Measurements from ENCODE around the gene S1PR2.
"Not testable (repeated sequence)": the region's sequence is repeated elsewhere in the genome, so short reads cannot be mapped to it uniquely, and the experiment has no call there.

The S1PR2 gene

DNA sequence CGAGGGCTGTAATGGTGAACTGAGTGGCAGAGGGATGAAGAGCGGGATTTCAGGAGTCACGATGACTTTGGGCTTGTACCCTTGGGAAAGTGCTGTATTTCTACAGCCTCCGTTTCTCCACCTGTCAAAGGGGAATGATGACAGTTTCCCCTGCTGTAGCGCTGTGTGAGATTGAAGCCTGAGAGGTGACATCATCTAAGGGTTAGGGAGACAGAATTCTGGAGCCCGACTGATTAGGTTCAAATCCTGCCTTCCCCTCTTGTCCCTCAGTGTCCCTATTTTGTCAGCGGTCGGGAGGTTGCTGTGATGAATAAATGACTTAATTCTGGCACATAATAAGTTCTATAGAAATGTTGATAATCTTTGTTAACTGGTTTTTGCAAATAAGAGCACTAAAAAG lies 21.6 kb upstream of the S1PR2 start:
- no peak for DNase-seq

DNA sequence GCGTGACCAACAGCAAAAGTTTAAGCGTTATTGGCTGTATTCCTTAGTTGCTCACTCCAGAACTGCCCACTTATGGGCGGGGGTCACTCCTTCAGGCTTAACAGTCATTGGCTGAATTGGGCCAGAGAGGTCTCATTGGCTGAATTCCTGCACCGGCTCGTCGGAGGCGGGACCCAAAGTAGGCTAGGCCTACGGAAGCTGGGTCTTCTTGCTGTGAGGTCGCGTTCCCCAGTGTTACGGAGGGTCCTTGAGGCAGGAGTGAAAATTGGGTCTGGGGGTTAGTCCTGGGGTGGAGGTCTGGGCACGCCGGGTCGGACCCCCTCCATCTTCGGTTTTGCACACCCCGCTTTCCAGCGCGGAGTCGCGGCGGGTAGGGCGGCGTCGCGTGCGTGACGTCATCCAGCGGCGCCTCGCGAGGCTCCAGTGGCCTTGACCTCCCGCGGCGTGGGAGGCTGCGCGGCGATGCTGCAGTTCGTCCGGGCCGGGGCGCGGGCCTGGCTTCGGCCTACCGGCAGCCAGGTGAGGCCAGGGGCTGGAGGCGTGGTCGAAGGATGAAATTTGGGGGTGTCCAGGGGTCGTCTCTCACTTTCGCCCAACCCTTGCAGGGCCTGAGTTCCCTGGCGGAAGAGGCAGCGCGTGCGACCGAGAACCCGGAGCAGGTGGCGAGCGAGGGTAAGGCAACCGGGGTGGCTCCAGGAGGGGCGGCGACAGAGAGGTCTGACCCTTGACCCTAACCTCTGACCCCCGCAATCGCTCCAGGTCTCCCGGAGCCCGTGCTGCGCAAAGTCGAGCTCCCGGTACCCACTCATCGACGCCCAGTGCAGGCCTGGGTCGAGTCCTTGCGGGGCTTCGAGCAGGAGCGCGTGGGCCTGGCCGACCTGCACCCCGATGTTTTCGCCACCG lies 20.9 kb upstream of the S1PR2 start, which contains the start of gene MRPL4:
TSS of gene MRPL4 (plus strand) at position 423 of the 903 bp plus-strand sequence. CDS start at position 463, 40 bp downstream.
- peak; percentile 98 for DNase-seq

DNA sequence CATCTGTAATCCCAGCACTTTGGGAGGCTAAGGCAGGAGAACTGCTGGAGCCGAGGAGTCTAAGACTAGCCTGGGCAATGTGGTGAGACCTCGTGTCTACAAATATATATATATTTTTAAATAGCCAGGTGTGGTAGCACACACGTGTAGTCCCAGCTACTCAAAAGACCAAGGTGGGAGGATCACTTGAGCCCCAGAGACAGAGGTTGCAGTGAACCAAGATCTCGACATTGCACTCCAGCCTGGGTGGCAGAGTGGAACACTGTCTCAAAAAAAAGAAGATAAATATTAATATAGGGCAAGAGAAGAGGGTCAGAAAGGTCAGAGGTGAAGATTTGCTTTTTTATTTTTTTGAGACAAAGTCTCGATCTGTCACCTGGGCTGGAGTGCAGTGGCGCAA lies 15.4 kb upstream of the S1PR2 start:
- DNase-seq = no peak

DNA sequence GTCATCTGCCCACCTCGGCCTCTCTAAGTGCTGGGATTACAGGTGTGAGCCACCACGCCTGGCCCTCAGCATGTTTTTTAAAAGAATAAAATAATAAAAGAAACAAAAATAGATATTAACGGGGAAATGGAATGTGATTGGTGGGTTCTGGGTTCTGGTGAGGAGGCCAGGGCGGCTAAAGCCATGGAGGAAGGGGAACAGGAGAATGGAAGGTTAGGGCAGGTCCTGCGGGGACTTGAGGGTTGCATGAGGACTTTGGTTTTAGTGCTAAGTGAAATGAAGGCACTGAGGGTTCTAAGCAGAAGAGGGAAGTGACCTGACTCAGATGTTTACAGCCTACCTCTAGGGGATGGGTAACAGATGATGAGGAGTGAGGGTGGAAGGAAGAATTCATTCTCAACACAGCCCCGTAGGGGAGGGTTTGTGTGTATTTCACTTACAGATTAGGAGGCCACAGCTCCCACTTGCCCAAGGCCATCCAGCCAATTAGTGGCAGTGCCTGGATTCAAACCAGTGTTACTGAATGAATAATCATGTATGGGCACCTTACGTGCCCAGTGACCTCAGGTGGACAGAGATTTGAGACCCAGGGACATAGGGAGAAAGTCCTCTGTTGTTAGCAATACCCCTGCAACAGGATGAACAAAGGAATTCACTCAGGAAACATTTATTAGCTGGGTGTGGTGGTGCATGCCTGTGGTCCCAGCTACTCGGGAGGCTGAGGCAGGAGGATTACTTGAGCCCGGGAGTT lies 14.2 kb upstream of the S1PR2 start:
- DNase-seq = no peak

DNA sequence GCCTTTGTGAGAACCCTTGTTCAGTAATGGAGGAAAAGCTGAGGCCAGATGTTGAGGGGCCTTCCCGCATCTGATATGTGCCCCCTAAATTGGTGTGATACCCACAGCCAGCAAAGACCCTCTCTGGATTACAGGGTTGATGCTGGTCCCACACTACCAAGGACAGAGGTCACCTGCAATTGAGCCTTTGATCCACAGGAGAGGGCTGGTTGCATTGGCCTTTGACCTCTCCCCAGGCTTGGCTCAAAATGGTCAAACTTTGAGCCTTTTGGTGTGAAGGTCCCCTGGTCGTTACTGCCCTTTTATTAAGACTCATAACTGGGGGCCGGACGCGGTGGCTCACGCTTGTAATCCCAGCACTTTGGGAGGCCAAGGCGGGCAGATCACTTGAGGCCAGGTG lies 12.5 kb upstream of the S1PR2 start:
- no peak for DNase-seq

DNA sequence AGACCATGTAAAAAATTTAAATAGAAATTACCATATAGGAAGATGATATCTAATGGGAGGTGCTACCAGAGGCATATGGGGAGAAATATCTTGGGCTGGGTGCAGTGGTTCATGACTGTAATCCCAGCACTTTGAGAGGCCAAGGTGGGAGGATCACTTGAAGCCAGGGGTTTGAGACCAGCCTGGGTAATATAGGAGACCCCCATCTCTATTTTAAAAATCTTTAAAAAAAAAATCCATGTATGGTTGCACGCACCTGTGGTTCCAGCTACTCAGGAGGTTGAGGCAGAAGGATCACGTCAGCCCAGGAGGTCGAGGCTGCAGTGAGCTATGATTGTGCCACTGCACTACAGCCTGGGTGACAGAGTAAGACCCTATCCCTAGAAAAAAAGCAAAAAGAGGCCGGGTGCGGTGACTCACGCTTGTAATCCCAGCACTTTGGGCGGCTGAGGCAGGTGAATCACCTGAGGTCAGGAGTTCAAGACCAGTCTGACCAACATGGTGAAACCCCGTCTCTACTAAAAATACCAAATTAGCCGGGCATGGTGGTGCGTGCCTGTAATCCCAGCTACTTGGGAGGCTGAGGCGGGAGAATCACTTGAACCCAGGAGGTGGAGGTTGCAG lies 10.8 kb upstream of the S1PR2 start:
- not testable (repeated sequence) for DNase-seq

DNA sequence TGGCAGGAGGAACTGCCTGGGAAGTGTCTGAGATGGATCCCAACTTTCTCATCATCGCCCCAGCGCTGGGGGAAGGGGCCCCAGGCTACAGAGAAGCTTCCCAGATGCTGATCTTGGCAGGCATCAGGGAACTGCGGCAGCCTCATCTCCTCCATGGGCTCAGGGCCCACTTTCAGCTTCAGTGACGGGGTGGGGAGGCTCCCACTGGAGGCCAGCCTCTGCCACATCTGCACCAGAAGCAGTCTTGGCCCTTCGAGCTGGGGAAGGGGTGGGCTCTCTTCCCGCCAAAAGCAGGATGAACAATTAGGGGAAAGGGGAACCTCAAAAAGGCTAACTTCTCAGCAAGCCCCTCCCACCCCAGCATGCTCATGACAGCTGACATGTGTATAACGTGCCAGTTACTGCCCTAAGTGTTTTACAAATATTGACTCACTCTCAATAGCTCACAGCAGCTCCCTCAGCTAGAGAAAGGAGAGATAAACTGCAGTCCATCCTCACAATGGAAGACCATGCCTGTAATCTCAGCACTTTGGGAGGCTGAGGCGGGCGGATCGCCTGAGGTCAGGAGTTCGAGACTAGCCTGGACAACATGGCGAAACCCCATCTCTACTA lies 7.1 kb upstream of the S1PR2 start:
- no peak for DNase-seq

DNA sequence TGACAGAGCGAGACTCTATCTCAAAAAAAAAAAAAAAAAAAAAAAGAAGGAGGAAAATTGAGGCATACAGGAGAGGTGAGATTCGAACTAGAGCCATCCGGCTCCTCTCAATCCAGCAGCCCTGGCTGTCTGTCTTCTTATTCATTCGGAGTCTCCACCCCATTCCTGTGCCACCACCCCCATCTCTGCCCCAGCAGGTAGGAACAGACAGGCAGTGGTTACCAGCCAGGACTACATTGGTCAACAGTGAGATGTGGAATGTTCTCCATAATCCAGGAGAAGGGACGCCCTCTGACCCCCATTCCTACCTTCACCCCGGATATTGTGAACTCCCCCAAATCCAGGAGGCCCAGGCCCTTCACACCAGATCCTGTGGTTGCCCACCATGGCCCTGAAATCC lies 6.6 kb upstream of the S1PR2 start:
- no peak for DNase-seq

DNA sequence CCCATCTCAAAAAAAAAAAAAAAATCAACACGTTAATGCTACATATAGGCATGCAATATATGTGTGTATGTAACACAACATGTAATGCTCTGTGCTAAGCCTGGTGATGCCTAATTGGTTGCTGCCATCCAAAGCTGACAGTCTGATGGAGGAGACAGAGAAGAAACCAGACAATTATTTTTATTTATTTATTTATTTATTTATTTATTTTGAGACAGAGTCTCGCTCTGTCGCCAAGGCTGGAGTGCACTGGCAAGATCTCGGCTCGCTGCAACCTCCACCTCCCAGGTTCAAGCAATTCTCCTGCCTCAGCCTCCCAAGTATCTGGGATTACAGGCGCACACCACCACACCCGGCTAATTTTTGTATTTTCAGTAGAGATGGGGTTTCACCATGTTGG lies 4.3 kb upstream of the S1PR2 start:
- not testable (repeated sequence) for DNase-seq

DNA sequence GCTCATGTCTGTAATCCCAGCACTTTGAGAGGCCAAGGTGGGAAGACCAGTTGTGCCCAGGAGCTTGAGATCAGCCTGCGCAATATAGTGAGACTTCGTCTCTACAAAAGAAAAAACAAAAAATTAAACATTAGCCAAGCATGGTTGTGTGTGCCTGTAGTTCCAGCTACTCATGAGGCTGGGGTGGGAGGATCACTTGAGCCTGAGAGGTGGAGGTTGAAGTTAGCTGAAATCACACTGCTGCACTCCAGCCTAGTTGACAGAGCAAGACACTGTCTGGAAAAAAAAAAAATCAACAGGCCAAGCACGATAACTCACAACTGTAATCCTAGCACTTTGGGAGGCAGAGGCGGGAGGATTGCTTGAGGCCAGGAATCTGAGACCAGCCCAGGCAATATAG lies 3.9 kb upstream of the S1PR2 start:
- no peak for DNase-seq

DNA sequence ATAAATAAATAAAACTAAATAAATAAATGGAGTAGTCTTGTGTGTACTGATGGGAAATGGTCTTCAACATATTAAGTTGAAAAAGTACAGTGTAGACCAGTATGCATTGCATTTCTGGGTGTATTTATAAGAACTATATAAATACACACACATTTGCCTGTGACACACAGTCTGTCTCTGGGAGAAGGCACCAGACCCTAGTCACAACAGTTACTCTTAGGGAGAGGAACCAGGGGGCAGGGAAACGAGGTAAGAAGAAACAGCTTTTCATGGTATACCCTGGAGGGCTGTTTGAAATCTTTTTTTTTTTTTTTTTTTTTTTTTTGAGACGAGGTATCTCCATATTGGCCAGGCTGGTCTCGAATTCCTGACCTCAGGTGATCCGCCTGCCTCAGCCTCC lies 2.8 kb upstream of the S1PR2 start:
- no peak for DNase-seq

DNA sequence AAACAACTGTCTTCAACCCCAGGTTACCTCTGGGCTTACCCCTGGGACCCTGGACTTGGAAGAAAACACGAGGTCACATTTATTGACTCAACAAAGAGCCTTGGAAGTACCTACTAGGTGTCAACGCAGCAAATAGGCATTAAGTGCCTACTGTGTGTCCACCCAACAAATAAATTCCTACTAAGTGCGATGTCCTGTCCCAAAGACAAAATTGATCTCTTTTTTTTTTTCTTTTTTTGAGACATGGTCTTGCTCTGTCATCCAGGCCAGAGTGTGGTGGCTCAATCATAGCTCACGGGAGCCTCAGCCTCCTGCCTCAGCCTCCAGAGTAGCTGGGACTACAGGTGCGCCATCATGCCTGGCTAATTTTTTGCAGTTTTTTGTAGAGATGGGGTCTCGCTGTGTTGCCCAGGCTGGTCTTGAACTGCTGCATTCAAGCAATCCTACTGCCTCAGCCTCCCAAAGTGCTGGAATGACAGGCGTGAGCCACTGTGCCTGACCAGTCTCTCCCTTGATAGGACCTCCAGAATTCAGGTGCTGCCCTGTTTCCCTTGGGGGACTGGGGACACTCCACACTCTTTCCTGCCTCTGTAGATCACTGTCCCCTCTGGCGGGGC lies 589 bp upstream of the S1PR2 start:
- DNase-seq = no peak

DNA sequence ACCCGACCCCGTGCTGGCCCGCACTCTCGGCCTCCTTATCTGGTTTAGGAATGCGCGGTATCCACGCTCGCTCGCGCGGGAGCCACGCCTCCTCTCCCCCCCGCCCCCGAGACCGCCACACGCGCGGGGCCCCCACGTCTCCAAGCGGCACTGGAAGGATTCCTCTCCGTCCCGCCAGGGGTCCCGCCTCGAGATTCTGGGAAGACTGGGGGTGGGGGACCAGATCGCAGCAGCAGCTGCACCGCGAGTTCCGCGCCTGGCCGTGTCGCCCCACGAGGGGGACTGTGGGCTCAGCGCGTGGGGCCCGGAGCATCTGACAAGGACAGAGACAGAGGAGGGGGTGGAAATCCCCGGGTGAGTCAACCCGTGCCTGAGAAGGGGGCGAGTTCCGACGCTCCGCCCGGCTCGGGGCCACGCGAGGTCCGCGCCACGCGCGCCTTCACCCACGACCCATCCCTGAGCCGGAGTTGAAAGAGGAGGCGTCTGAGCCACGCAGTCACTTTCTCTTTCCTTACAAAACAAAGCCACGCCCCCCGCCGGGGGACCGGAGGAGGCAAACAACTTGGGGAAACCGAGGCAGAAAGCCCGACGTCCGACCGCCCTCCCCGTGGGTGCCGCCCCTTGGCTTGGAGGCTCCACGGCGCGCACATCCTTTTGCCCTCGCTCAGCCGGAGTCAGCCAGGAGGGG lies 814 bp downstream of the S1PR2 start:
- DNase-seq = no peak

DNA sequence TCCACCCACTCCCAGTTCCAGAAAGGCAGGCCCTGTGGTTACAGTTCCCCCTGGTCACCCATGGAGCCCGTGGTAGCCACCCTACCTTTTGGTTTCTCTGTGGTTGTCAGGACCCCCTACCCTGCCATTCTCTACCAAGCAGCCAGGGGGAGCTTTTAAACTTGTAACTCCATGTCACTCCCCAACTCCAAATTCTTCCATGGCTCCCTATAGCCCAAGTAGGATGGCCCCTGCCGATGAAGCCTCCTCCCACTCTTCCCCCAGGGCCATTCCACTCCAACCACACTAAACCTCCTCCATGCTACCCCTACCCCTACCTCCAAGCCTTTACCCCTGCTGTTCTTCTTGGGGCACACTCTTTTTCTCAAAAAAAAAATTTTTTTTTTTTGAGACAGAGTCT lies 2.2 kb downstream of the S1PR2 start:
- DNase-seq = no peak

DNA sequence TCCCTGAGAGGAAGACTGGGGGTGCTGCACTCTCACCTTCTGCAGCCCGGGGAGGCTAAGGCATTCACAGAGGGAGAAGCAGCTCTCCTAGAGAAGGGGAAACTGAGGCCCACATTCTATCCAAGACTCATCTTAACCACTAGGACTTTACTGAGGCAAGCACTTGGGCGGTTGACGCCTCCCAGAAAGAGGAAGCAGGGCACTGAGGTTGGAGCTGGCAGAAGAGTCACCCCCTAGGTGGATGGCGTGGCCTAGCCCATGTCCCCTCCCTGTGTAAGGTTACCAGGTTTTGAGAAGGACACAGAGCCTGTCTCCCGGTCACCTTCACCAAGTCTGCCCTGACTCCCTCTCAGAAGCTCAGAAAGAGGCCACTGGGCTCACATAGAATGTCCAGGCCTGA lies 2.7 kb downstream of the S1PR2 start:
- no peak for DNase-seq

DNA sequence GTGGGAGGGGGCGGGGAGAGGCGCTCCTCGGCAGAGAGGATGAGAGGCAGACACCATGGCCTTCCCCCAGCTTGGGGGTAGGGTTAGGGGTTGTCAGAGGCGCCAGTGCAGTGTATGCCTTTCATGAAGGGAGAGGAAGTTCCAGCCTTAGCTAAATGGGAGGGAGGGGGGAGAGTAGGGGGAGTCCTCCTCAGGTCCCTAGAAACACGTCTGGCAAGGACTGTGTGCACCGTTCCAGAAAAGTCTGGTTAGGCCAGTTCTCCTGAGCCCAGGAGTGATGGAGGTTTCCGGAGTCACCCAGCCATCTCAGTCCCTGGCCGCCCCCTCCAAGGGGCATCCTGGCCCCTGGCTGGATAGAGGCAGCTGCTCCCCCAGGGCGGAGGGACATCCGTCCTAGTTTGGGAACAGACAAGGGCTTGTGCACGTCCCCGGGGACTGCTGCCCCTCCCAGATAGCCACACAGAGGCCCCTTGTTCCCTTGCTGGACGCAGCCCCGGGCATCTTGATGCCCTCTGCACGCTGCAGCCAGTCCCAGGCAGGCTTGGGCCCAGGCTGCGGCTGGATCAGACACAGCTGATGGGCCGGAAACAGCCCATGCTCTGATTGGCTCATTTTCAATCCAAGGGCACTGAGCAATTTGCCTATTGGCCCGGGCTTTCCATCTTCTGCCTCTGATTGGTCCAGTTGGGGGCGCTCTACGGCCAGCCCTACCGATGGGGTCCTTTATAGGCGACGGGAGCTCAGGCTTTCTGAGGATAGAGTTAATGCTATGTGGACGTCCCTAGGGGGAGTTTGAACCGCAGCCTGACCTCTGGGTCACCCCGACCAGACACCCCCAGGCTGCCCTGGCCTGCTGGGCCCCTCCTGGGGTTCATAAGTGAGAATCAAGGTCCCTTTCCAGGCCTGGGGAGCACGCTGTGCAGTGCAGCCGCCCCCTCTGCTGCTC lies 3.8 kb downstream of the S1PR2 start:
- DNase-seq = no peak

DNA sequence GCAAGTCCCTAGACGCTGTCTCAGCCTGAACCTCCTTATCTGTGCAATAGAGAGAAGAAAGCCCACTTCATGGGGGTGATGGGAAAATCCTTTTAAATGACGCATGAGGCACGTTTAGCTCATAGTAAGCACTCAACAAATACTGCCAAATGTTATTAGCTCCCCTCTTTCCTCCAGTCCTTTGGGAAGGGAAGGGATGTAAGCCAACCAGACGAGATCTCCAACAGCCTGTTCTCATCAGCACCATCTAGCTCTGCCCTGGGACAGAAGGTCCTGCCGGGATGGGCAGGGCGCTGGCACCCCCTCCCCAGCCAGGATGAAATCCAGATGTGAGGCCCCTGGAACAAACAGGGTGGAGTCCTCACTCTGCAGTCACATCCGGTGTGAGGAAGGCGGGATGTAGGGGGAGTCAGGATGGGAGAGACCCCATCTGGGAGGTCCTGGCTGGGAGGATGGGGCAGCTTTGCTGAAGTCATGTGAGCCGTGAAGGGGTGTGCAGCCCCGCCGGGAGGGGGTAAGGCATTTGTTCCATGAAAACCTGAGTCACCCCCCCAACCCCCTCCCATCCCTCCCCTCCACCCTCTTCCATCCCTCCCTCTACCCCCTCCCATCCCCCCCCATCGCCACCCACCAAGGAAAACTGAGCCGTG lies 4.6 kb downstream of the S1PR2 start:
- DNase-seq = no peak

DNA sequence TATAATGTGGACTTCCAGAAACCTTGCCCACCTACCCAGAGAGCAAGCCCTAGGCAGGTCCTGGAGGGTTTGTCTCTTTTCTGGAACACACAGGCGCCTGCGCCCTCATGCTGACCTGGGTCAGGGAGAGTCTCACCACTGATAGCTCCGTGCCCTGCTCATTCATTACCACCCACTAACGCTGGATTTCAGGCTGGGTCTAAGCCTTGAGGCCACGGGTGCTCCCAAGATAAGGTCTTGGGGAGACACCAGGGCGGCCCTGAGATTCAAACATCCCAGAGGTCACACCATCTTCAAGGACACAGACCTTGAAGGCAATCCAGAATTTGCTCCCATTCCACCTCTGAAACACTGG lies 5.1 kb downstream of the S1PR2 start:
- no peak for DNase-seq

DNA sequence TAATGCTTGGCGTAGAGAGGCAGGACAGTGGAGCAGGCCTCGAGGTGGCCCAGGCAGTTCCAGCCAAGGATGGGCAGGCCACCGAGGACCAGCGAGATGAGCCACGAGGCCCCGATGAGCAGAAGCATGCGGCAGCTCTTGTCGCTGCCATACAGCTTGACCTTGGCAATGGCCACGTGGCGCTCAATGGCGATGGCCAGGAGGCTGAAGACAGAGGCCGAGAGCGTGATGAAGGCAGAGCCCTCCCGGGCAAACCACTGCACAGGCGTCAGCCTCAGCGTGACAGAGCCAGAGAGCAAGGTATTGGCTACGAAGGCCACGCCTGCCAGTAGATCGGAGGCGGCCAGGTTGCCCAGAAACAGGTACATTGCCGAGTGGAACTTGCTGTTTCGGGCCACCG lies 6.8 kb downstream of the S1PR2 start:
- no peak for DNase-seq

DNA sequence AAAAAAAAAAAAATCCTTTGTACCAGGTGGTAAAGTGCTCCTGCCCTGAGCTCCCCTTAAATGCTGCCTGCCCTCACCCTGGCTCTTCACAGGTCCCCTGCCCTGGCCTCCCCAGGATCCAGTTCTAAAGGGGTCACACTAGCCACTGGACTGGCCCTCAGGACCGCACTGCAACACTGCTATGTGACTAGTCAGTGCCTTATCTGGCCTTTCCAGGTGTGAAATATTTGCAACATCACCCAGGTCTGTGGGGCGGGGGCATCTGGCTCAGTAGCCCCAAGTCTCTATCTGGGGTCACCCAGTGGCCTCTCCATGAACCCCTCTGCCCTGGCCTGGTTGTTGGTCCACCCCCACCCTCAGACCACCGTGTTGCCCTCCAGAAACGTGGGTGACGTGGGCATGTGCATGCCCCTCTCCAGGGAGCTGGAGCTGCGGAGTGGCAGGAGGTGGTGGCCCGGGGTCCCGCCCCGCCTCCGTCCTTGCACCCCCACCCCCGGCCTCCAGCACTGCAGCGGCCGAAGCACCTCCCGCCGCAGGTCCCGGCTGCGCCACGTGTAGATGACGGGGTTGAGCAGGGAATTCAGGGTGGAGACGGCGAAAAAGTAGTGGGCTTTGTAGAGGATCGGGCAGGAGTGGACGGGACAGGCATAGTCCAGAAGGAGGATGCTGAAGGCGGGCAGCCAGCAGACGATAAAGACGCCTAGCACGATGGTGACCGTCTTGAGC lies 7.5 kb downstream of the S1PR2 start:
- DNase-seq = no peak

Measured in DMS 273 treated with DMSO at 0.1 percent for 48 hours (cell line).